ENCODE results near the gene TNFRSF1A. TPM values are rescaled to one million over a fixed set of nuclear protein-coding genes. Genes with fewer than 3 reads are reported as not detected.

TNFRSF1A gene
- total and polyA plus RNA-seq, 2 of the 13 experiments (the other 11 are each of a cell fraction or from before 2014, with no cell fraction given) = 41.5 to 61.2 TPM

DNA sequence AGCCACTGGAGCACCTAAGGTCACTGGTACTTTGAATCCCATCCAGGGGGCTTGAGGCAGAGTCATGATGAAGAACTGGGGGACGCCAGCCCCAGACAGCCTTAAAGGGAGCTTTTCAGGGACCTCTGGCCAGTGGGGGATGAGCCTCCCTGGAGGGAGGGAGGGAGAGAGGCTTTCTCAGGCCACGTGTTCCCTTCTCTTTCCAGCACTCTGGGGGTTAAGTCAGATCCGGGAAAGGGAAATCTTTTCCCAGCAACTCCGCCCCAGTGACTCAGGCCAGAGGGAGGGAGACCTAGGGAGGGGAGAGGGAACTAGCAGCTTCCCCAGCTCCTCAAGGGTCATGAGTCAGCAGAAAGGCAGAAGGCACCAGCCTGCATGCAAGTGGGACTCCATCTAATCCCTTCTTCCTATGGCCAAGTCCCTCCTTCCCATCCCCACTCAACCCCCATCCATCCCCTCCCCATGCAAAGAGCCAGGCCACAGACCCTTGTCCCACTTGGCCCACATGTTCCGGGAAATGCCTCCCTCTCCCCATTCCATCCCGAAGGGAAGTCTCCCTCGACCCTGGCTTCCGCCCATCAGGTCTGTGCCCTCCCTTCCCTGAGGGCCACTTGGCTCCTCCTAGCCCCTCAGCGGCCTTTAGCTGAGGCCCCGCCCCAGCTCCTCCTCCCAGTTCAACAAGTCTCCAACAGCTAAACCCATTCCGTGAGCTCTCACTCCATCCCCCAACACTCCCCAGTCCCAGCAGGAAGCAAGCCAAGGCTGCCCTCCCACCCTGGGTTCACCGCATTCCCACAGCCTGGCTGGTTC, 5.6 kb downstream of the TNFRSF1A start (continued):
- TF ChIP-seq, protein P1, sequence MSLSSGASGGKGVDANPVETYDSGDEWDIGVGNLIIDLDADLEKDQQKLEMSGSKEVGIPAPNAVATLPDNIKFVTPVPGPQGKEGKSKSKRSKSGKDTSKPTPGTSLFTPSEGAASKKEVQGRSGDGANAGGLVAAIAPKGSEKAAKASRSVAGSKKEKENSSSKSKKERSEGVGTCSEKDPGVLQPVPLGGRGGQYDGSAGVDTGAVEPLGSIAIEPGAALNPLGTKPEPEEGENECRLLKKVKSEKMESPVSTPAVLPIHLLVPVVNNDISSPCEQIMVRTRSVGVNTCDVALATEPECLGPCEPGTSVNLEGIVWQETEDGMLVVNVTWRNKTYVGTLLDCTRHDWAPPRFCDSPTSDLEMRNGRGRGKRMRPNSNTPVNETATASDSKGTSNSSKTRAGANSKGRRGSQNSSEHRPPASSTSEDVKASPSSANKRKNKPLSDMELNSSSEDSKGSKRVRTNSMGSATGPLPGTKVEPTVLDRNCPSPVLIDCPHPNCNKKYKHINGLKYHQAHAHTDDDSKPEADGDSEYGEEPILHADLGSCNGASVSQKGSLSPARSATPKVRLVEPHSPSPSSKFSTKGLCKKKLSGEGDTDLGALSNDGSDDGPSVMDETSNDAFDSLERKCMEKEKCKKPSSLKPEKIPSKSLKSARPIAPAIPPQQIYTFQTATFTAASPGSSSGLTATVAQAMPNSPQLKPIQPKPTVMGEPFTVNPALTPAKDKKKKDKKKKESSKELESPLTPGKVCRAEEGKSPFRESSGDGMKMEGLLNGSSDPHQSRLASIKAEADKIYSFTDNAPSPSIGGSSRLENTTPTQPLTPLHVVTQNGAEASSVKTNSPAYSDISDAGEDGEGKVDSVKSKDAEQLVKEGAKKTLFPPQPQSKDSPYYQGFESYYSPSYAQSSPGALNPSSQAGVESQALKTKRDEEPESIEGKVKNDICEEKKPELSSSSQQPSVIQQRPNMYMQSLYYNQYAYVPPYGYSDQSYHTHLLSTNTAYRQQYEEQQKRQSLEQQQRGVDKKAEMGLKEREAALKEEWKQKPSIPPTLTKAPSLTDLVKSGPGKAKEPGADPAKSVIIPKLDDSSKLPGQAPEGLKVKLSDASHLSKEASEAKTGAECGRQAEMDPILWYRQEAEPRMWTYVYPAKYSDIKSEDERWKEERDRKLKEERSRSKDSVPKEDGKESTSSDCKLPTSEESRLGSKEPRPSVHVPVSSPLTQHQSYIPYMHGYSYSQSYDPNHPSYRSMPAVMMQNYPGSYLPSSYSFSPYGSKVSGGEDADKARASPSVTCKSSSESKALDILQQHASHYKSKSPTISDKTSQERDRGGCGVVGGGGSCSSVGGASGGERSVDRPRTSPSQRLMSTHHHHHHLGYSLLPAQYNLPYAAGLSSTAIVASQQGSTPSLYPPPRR (CRISPR knock-in tag; IDR thresholded peaks at IDR 0.05; ENCODE audit: borderline replicate concordance) = peak; percentile 69; the same call in 1 of the 2 replicates
- TF ChIP-seq, protein P2, sequence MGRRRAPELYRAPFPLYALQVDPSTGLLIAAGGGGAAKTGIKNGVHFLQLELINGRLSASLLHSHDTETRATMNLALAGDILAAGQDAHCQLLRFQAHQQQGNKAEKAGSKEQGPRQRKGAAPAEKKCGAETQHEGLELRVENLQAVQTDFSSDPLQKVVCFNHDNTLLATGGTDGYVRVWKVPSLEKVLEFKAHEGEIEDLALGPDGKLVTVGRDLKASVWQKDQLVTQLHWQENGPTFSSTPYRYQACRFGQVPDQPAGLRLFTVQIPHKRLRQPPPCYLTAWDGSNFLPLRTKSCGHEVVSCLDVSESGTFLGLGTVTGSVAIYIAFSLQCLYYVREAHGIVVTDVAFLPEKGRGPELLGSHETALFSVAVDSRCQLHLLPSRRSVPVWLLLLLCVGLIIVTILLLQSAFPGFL (CRISPR knock-in tag; IDR thresholded peaks at IDR 0.05) = no peak
- TF ChIP-seq ARNTL (CRISPR knock-in tag; IDR thresholded peaks at IDR 0.05) (peak; percentile 74), IKZF1 (IDR thresholded peaks at IDR 0.05) (no peak), EHMT2 (IDR thresholded peaks at IDR 0.05; ENCODE audit: borderline replicate concordance, low read depth, low read length) (no peak), SP1 (IDR thresholded peaks at IDR 0.05) (no peak), SP1 (CRISPR knock-in tag; IDR thresholded peaks at IDR 0.05) (0 out of 2 replicates have a peak, but pooled peaks have one; percentile 10), NFRKB (IDR thresholded peaks at IDR 0.05) (no peak), PAX8 (CRISPR knock-in tag; IDR thresholded peaks at IDR 0.05; ENCODE audit: borderline replicate concordance) (no peak), ZNF101 (CRISPR knock-in tag; IDR thresholded peaks at IDR 0.05; ENCODE audit: borderline replicate concordance, low read depth) (no peak), ZNF12 (CRISPR knock-in tag; IDR thresholded peaks at IDR 0.05) (no peak), MZF1 (CRISPR knock-in tag; IDR thresholded peaks at IDR 0.05; ENCODE audit: borderline replicate concordance) (0 out of 2 replicates have a peak, but pooled peaks have one; percentile 81), ZNF205 (CRISPR knock-in tag; IDR thresholded peaks at IDR 0.05) (no peak)
- TF ChIP-seq, protein P3, sequence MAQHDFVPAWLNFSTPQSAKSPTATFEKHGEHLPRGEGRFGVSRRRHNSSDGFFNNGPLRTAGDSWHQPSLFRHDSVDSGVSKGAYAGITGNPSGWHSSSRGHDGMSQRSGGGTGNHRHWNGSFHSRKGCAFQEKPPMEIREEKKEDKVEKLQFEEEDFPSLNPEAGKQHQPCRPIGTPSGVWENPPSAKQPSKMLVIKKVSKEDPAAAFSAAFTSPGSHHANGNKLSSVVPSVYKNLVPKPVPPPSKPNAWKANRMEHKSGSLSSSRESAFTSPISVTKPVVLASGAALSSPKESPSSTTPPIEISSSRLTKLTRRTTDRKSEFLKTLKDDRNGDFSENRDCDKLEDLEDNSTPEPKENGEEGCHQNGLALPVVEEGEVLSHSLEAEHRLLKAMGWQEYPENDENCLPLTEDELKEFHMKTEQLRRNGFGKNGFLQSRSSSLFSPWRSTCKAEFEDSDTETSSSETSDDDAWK (CRISPR knock-in tag; IDR thresholded peaks at IDR 0.05) = no peak
- TF ChIP-seq, protein P4, sequence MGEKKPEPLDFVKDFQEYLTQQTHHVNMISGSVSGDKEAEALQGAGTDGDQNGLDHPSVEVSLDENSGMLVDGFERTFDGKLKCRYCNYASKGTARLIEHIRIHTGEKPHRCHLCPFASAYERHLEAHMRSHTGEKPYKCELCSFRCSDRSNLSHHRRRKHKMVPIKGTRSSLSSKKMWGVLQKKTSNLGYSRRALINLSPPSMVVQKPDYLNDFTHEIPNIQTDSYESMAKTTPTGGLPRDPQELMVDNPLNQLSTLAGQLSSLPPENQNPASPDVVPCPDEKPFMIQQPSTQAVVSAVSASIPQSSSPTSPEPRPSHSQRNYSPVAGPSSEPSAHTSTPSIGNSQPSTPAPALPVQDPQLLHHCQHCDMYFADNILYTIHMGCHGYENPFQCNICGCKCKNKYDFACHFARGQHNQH (CRISPR knock-in tag; IDR thresholded peaks at IDR 0.05) = no peak; the same call in none of the 2 replicates
